ENCODE results near the gene GBX2. TPM values are rescaled to one million over a fixed set of nuclear protein-coding genes. Genes with fewer than 3 reads are reported as not detected.

GBX2 gene
- total RNA-seq, 2 experiments from 2014 or later: not detected

- Mint-ChIP-seq H3K4me3 (no peak overlapping the region), H3K27ac (no peak overlapping the region)
- ATAC-seq: no peak
These were observed 10.0 kb upstream of the GBX2 start for GRCh38 chr2:236177967-236178889.

GRCh38 chr2:236177604-236177966 is 9.4 kb upstream of the GBX2 start:
- ATAC-seq (no peak), DNase-seq (peak; percentile 42)
- H3K9me3 Mint-ChIP-seq (ENCODE audit: low read depth): no peaks in the 10 kb centered on the region
- H3K4me1 Mint-ChIP-seq: no peaks in the 10 kb centered on the region
- no peak overlapping the region for H3K27ac Mint-ChIP-seq
- H3K4me3 Mint-ChIP-seq: no peak overlapping the region
- peaks cover 64% of the 10 kb centered on the region for H3K27me3 Mint-ChIP-seq
- CTCF ChIA-PET: interaction anchor here (1.0 to 7.9 kb wide), 2 partner anchors 8 to 398 kb away, joined by 3 to 41 read pairs; no protein-coding TSS in a partner anchor
- no peaks in the 10 kb centered on the region for H3K36me3 Mint-ChIP-seq

More at GRCh38 chr2:236177967-236178889, 10.0 kb upstream of the GBX2 start:
- Mint-ChIP-seq H3K27me3 (peaks cover 65% of the 10 kb centered on the region), H3K4me1 (no peaks in the 10 kb centered on the region), H3K36me3 (no peaks in the 10 kb centered on the region), H3K9me3 (ENCODE audit: low read depth) (no peaks in the 10 kb centered on the region)
- no peak for DNase-seq
- CTCF ChIA-PET: interaction anchor here (0.6 to 7.9 kb wide), 3 partner anchors 9 to 398 kb away, joined by 3 to 41 read pairs (median 3); no protein-coding TSS in a partner anchor

GRCh38 chr2:236176951-236177350 is 8.8 kb upstream of the GBX2 start:
- DNase-seq (no peak), ATAC-seq (no peak)
- Mint-ChIP-seq H3K27ac (no peak overlapping the region), H3K9me3 (ENCODE audit: low read depth) (no peaks in the 10 kb centered on the region), H3K27me3 (peaks cover 70% of the 10 kb centered on the region), H3K4me1 (no peaks in the 10 kb centered on the region), H3K36me3 (no peaks in the 10 kb centered on the region), H3K4me3 (no peak overlapping the region)
- CTCF ChIA-PET: interaction anchor here (7.9 kb wide), 1 partner anchor 397 kb away, joined by 41 read pairs; no protein-coding TSS in a partner anchor

GRCh38 chr2:236176417-236176816 is 8.2 kb upstream of the GBX2 start:
- H3K27me3 Mint-ChIP-seq: peaks cover 74% of the 10 kb centered on the region
- DNase-seq: no peak
- CTCF ChIA-PET: no interaction called here
- H3K4me3 Mint-ChIP-seq: no peak overlapping the region
- no peaks in the 10 kb centered on the region for H3K9me3 Mint-ChIP-seq (ENCODE audit: low read depth)
- H3K27ac Mint-ChIP-seq: no peak overlapping the region
- H3K36me3 Mint-ChIP-seq: no peaks in the 10 kb centered on the region
- ATAC-seq: no peak
- no peaks in the 10 kb centered on the region for H3K4me1 Mint-ChIP-seq

- Mint-ChIP-seq H3K36me3 (no peaks in the 10 kb centered on the region), H3K27ac (no peak overlapping the region), H3K4me3 (no peak overlapping the region), H3K4me1 (no peaks in the 10 kb centered on the region), H3K27me3 (peaks cover 75% of the 10 kb centered on the region), H3K9me3 (ENCODE audit: low read depth) (no peaks in the 10 kb centered on the region)
- CTCF ChIA-PET: interaction anchor here (0.8 kb wide), 1 partner anchor 407 kb away, joined by 3 read pairs; no protein-coding TSS in a partner anchor
- no peak for ATAC-seq
- no peak for DNase-seq
These were observed 7.5 kb upstream of the GBX2 start for GRCh38 chr2:236175548-236176150.

- ATAC-seq (no peak), DNase-seq (no peak)
- CTCF ChIA-PET: no interaction called here
- Mint-ChIP-seq H3K36me3 (no peaks in the 10 kb centered on the region), H3K4me3 (no peak overlapping the region), H3K27me3 (peaks cover 79% of the 10 kb centered on the region), H3K4me1 (no peaks in the 10 kb centered on the region), H3K9me3 (ENCODE audit: low read depth) (no peaks in the 10 kb centered on the region), H3K27ac (no peak overlapping the region)
These were observed 5.8 kb upstream of the GBX2 start for GRCh38 chr2:236173729-236174607.

- no peaks in the 10 kb centered on the region for H3K4me1 Mint-ChIP-seq
- ATAC-seq: no peak
These were observed 5.0 kb upstream of the GBX2 start for GRCh38 chr2:236173036-236173728.

GRCh38 chr2:236172255-236173035 is 4.3 kb upstream of the GBX2 start:
- DNase-seq: no peak
- Mint-ChIP-seq H3K9me3 (ENCODE audit: low read depth) (no peaks in the 10 kb centered on the region), H3K4me3 (no peak overlapping the region), H3K4me1 (no peaks in the 10 kb centered on the region), H3K27me3 (peaks cover 70% of the 10 kb centered on the region), H3K27ac (no peak overlapping the region), H3K36me3 (peaks cover 2% of the 10 kb centered on the region)
- CTCF ChIA-PET: no interaction called here
- ATAC-seq: no peak

More at GRCh38 chr2:236173036-236173728, 5.0 kb upstream of the GBX2 start:
- CTCF ChIA-PET: no interaction called here
- H3K36me3 Mint-ChIP-seq: peaks cover 2% of the 10 kb centered on the region
- H3K9me3 Mint-ChIP-seq (ENCODE audit: low read depth): no peaks in the 10 kb centered on the region
- H3K27me3 Mint-ChIP-seq: peaks cover 75% of the 10 kb centered on the region
- no peak overlapping the region for H3K27ac Mint-ChIP-seq
- DNase-seq: no peak
- H3K4me3 Mint-ChIP-seq: no peak overlapping the region

GRCh38 chr2:236171680-236172254 is 3.6 kb upstream of the GBX2 start:
- H3K9me3 Mint-ChIP-seq (ENCODE audit: low read depth): no peaks in the 10 kb centered on the region
- DNase-seq (no peak), ATAC-seq (no peak)
- CTCF ChIA-PET: interaction anchor here (1.1 to 2.0 kb wide), 2 partner anchors 9 to 393 kb away, joined by 3 to 9 read pairs; no protein-coding TSS in a partner anchor
- peaks cover 3% of the 10 kb centered on the region for H3K36me3 Mint-ChIP-seq
- no peak overlapping the region for H3K27ac Mint-ChIP-seq
- no peaks in the 10 kb centered on the region for H3K4me1 Mint-ChIP-seq
- peaks cover 72% of the 10 kb centered on the region for H3K27me3 Mint-ChIP-seq
- H3K4me3 Mint-ChIP-seq: no peak overlapping the region

GRCh38 chr2:236171181-236171679 is 3.0 kb upstream of the GBX2 start:
- Mint-ChIP-seq H3K4me3 (no peak overlapping the region), H3K9me3 (ENCODE audit: low read depth) (no peaks in the 10 kb centered on the region), H3K27me3 (peaks cover 74% of the 10 kb centered on the region), H3K4me1 (no peaks in the 10 kb centered on the region), H3K27ac (no peak overlapping the region), H3K36me3 (peaks cover 5% of the 10 kb centered on the region)
- CTCF ChIA-PET: interaction anchor here (1.1 to 2.0 kb wide), 2 partner anchors 9 to 392 kb away, joined by 3 to 9 read pairs; no protein-coding TSS in a partner anchor
- DNase-seq (no peak), ATAC-seq (no peak)

- no peaks in the 10 kb centered on the region for H3K9me3 Mint-ChIP-seq (ENCODE audit: low read depth)
- H3K36me3 Mint-ChIP-seq: peaks cover 5% of the 10 kb centered on the region
- H3K27me3 Mint-ChIP-seq: peaks cover 75% of the 10 kb centered on the region
- DNase-seq (no peak), ATAC-seq (no peak)
- no peaks in the 10 kb centered on the region for H3K4me1 Mint-ChIP-seq
- H3K27ac Mint-ChIP-seq: peak overlapping the region; percentile 73
- H3K4me3 Mint-ChIP-seq: no peak overlapping the region
- CTCF ChIA-PET: interaction anchor here (1.1 to 2.0 kb wide), 3 partner anchors 10 to 392 kb away, joined by 3 to 9 read pairs (median 3); no protein-coding TSS in a partner anchor
These were observed 2.5 kb upstream of the GBX2 start for GRCh38 chr2:236170590-236171165.

All from activated CD8-positive, alpha-beta memory T cell treated with anti-CD3 and anti-CD28 coated beads, Interleukin-2, amount 10 ng/mL, durations not matched to agents 7 days and 5 days (primary cell).